A549 (cell line): ENCODE results near the gene MYMK. TPM values are rescaled to one million over a fixed set of nuclear protein-coding genes. Genes with fewer than 3 reads are reported as not detected.
A peak's percentile ranks its signal among the peaks of the same experiment; 100 is the strongest.

Source experiments
- ATAC-seq, 2 experiments: fragments of 200-7000 bp in 1 of 2; fragments of >200 bp in 1 of 2; cut with Nextera tagmentation in 1 of 2; cut with Tn5 transposase in 1 of 2; 3 replicates each; pipeline versions ENCODE4 v1.8.0 to v1.9.1; 2018 to 2020; ENCODE audit warnings: mild to moderate bottlenecking in 1 of 2, moderate library complexity in 1 of 2
- CTCF ChIA-PET: fragments of 300-600 bp; sonication (Branson Sonifier 250); formaldehyde crosslinking; extraction: SDS; loops from one replicate; lab custom pipeline; 2021; ENCODE audit warnings: antibody characterized with exemption, inconsistent platforms; lab: Yijun Ruan, JAX
- POLR2A ChIA-PET: fragments of 350-600 bp; formaldehyde crosslinking; extraction: SDS; loops from one replicate; lab custom pipeline; 2021; ENCODE audit warnings: antibody characterized with exemption, inconsistent platforms; lab: Yijun Ruan, JAX
- DNase-seq, 2 experiments: peaks; one replicate each; pipeline versions ENCODE4 v3.0.0 to v3.0.0-alpha.2; 2011 to 2016; ENCODE audit warnings: low read depth in 1 of 2, low spot score in 1 of 2
- FAIRE-seq: peaks from 2 replicates; lab custom pipeline; 2011; peaks lifted over from hg19 to GRCh38; lab: Jason Lieb, UNC
- H3K27ac ChIP-seq, 2 experiments: fragments of >200 bp; sonication (Bioruptor Twin); formaldehyde crosslinking; 3 replicates each; pipeline ENCODE4 v1.5.1; 2016 to 2017
- H3K4me1 ChIP-seq: fragments of >200 bp; sonication (Bioruptor Twin); formaldehyde crosslinking; 3 replicates; pipeline ENCODE4 v1.6.1; 2016
- H3K4me2 ChIP-seq: fragments of >200 bp; sonication (Bioruptor Twin); formaldehyde crosslinking; 3 replicates; pipeline ENCODE4 v1.6.1; 2016
- H3K4me3 ChIP-seq: fragments of >200 bp; sonication (Bioruptor Twin); formaldehyde crosslinking; 3 replicates; pipeline ENCODE4 v1.5.1; 2016
- H3K9me3 ChIP-seq: fragments of >200 bp; sonication (Bioruptor Twin); formaldehyde crosslinking; 3 replicates; pipeline ENCODE4 v1.6.1; 2016
- CBX8 ChIP-seq: fragments of 200-600 bp; sonication (generic); IDR thresholded peaks from 2 replicates; pipeline ENCODE4 v1.6.1; 2016
- CEBPB ChIP-seq, 2 experiments: fragments of >200 bp in 1 of 2; sonication (Bioruptor Twin) in 1 of 2; formaldehyde crosslinking in 1 of 2; IDR thresholded peaks; 2 replicates each; pipeline ENCODE4 v1.6.1; 2012 to 2016
- EHMT2 ChIP-seq: fragments of 200-600 bp; sonication (generic); IDR thresholded peaks from 2 replicates; pipeline ENCODE4 v1.6.1; 2016; ENCODE audit warnings: antibody characterized with exemption, low read depth, mild to moderate bottlenecking, moderate library complexity
- ESRRA ChIP-seq: fragments of 150-350 bp; IDR thresholded peaks from 2 replicates; pipeline ENCODE4 v1.6.1; 2014; ENCODE audit warnings: mild to moderate bottlenecking, low read length, borderline replicate concordance
- FOSL2 ChIP-seq, 2 experiments: fragments of 450-650 bp in 1 of 2; fragments of >200 bp in 1 of 2; sonication (Bioruptor Twin) in 1 of 2; formaldehyde crosslinking; IDR thresholded peaks; 2 replicates each; pipeline versions ENCODE4 v1.5.0 to v1.6.1; 2016 to 2020; ENCODE audit warnings: mild to moderate bottlenecking in 1 of 2, moderate library complexity in 1 of 2
- GATA3 ChIP-seq: IDR thresholded peaks from 2 replicates; pipeline ENCODE4 v1.6.1; 2012; ENCODE audit warnings: borderline replicate concordance
- HEYL ChIP-seq: fragments of 250-450 bp; sonication (Bioruptor Pico); IDR thresholded peaks from 2 replicates; pipeline ENCODE4 v1.8.0; 2021; ENCODE audit warnings: mild to moderate bottlenecking, moderate library complexity
- JUNB ChIP-seq: fragments of >200 bp; sonication (Bioruptor Twin); formaldehyde crosslinking; IDR thresholded peaks from 2 replicates; pipeline ENCODE4 v1.6.1; 2016
- KDM1A ChIP-seq: fragments of 200-600 bp; sonication (generic); IDR thresholded peaks from 2 replicates; pipeline ENCODE4 v1.6.1; 2016; ENCODE audit warnings: low read depth, mild to moderate bottlenecking
- MAZ ChIP-seq: fragments of 150-350 bp; IDR thresholded peaks from 2 replicates; pipeline ENCODE4 v1.6.1; 2014; ENCODE audit warnings: antibody characterized with exemption, low read depth, low read length, borderline replicate concordance
- MYC ChIP-seq: IDR thresholded peaks from 2 replicates; pipeline ENCODE4 v1.6.1; 2012; ENCODE audit warnings: mild to moderate bottlenecking, inconsistent platforms, low read length, improper control_type of control experiment, borderline replicate concordance
- RNF2 ChIP-seq: fragments of 200-600 bp; sonication (generic); IDR thresholded peaks from 2 replicates; pipeline ENCODE4 v1.6.1; 2016; ENCODE audit warnings: low read depth, mild to moderate bottlenecking, antibody characterized with exemption, moderate library complexity, borderline replicate concordance
- SREBF2 ChIP-seq: fragments of 450-650 bp; IDR thresholded peaks from 2 replicates; pipeline ENCODE4 v1.6.1; 2014; ENCODE audit warnings: mild to moderate bottlenecking, moderate library complexity
- ZC3H11A ChIP-seq: fragments of 450-650 bp; IDR thresholded peaks from 2 replicates; pipeline ENCODE4 v1.6.1; 2014; ENCODE audit warnings: antibody characterized with exemption, mild to moderate bottlenecking
- ZFP36 ChIP-seq: fragments of 450-650 bp; IDR thresholded peaks from 2 replicates; pipeline ENCODE4 v1.6.1; 2014; ENCODE audit warnings: borderline replicate concordance; ENCODE audit not compliant: partially characterized antibody
- ZSCAN20 ChIP-seq: fragments of 250-450 bp; sonication (Bioruptor Pico); IDR thresholded peaks from 2 replicates; pipeline ENCODE4 v1.8.0; 2022; ENCODE audit warnings: mild to moderate bottlenecking, moderate library complexity
- WGBS: methylation state at CpG from one replicate; pipeline ENCODE4 v1.1.6; 2017; ENCODE audit errors: missing lambda C conversion rate; 5-methylcytosine and 5-hydroxymethylcytosine counted together
- polyA plus RNA-seq, 4 experiments: library from polyadenylated mRNA; depleted of rRNA in 3 of 4; stranded (reverse); fragments of >200 nt; fragmentation: RNase III in 1 of 4; extraction: RNeasy Plus Mini Kit Qiagen cat#74134 plus additional on column Dnase treatment in 1 of 4; gene quantifications; 2 replicates in 3 of 4; 3 replicates in 1 of 4; pipeline ENCODE4 v1.2.3, GENCODE V29; 2011 to 2017
- TF ChIP-seq, protein P1 (sequence below): IDR thresholded peaks from 2 replicates; pipeline ENCODE4 v1.6.1; 2012; ENCODE audit warnings: low read depth, borderline replicate concordance
- TF ChIP-seq, protein P2 (sequence below): fragments of 150-350 bp; IDR thresholded peaks from 2 replicates; pipeline ENCODE4 v1.6.1; 2014; ENCODE audit warnings: low read depth, mild to moderate bottlenecking, low read length

The MYMK gene
- polyA plus RNA-seq, 2 of the 4 experiments (the other 2 are of a cell fraction), result not detected

DNA sequence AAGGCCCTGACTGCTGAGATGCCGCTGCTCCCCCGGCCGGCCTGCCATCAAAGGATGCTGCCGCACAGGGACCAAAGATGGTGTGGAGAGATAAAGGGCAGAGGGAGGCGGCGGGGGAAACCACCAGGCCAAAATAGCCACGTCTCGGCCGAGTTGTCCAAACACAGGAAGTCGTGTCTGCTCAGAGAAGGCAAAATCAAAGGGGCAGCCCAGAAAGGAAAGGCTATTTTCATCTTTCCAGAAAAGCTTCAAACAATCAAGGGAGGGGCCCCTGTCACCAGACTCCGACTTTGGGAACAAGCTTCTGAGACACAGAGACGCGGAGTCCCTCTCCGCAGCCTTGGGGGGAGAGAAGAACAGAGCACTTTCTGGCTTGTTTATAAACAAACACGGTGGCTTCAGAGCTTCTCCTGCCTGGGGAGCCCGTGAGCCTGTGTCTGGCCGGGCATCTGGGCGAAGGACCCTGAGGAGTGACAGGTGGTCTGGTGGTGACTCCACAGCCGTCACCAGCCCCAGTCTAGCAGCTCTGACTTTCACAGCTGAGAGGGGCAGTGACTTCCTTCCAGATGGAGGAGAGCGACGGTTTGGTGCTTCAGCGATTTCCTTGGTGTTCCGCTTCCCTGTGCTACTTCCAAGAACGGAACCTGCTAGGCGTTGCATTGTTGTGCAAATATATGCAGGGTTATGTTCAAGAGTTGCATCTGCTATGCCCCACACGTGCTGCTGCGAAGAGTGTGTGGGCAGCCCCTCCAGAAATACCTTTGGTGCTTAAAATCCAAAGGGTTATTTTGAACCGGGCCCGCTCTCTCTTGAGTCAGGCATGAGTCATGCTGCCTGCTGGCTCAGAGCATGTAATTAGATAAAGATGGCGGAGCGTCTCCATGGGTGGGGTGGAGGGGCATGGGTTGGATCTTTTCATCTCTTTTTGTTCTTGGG is 33.7 kb upstream of the MYMK start:
- H3K27ac ChIP-seq, result 0 out of 6 replicates have a peak overlapping the region, but pooled peaks of 1 of the 2 experiments have one; percentile 48
- CTCF ChIA-PET, result interaction anchor here (1.6 kb wide), 1 partner anchor 73 kb away, joined by 3 read pairs; no protein-coding TSS in a partner anchor
- H3K4me1 ChIP-seq, result peaks cover 9% of the 10 kb centered on the region; the same call in 2 of the 3 replicates
- peak in 1 of 2 experiments; percentile 44 for DNase-seq
- peak in 1 of 2 experiments; percentile 59; a peak in 2 of 6 replicates for ATAC-seq
- H3K4me2 ChIP-seq, result no peak overlapping the region
- 58% methylated on average over 31 of the region's 31 CpGs for WGBS
- POLR2A ChIA-PET, result no interaction called here
- FAIRE-seq, result no peak
- H3K9me3 ChIP-seq, result no peaks in the 10 kb centered on the region
- no peak for TF ChIP-seq CEBPB (IDR thresholded peaks at IDR 0.05)
- TF ChIP-seq JUNB, result no peak
- no peak for TF ChIP-seq MAZ
- TF ChIP-seq FOSL2 (IDR thresholded peaks at IDR 0.05), result no peak
- peak; percentile 69 for TF ChIP-seq FOSL2 (CRISPR knock-in tag; IDR thresholded peaks at IDR 0.05)
- no peak for TF ChIP-seq RNF2
- H3K4me3 ChIP-seq, result no peak overlapping the region

DNA sequence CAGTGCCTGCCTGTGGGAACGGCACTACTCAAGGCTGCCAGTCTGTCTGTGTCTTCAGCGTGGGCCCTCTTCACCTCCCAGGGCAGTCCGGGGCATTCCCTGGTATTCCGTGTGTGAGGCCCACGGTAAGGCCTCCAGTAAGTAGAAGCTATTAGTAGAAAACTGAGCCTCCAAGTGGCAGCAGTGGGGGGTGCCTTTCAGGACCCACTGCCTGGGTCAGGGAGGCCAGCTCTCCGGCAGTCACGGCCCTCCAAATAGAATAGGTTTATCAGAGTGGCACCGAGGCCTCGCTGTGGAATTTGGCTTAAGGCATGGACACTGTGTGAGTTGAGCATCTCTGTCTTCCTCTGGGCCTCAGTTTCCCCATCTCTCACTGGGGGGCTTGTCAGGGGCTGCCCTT is 32.8 kb upstream of the MYMK start:
- H3K27ac ChIP-seq, result no peak overlapping the region
- H3K9me3 ChIP-seq, result no peaks in the 10 kb centered on the region
- TF ChIP-seq SREBF2 (no peak), KDM1A (no peak), ZSCAN20 (CRISPR knock-in tag) (no peak), MYC (no peak), ZFP36 (no peak), HEYL (CRISPR knock-in tag) (no peak), ZC3H11A (no peak), ESRRA (no peak), EHMT2 (no peak)
- TF ChIP-seq, protein P1, sequence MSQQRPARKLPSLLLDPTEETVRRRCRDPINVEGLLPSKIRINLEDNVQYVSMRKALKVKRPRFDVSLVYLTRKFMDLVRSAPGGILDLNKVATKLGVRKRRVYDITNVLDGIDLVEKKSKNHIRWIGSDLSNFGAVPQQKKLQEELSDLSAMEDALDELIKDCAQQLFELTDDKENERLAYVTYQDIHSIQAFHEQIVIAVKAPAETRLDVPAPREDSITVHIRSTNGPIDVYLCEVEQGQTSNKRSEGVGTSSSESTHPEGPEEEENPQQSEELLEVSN, result no peak
- TF ChIP-seq, all 56 proteins: peak for 0
- no peak for DNase-seq
- Histone ChIP-seq H3K4me1 (peaks cover 3% of the 10 kb centered on the region; the same call in 1 of the 3 replicates), H3K4me2 (no peak overlapping the region), H3K4me3 (no peak overlapping the region)
- FAIRE-seq, result no peak
- POLR2A ChIA-PET, result no interaction called here
- no peak for ATAC-seq
- CTCF ChIA-PET, result no interaction called here
- WGBS, result 92% methylated on average over 9 of the region's 9 CpGs

DNA sequence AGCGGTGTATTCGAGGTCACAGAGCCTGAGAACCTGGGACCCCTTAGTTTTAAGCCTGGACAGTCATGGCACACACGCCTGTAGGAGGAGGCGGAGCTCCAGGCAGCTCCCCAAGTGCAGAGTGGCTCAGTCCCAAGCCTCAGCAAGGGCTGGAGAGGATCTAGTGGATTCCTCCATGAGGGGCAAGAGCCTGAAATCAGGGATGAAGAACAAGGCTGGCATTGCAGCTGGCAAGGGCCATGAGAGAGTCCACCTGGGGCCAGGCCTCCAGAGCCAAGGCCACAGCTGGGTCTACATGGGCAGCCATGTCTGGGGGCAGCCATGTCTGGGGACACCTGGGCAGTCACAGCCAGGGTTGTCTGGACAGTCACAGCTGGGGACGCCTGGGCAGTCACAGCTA is 31.6 kb upstream of the MYMK start:
- 65% methylated on average over 4 of the region's 5 CpGs for WGBS
- no peak for ATAC-seq

More for the DNA sequence above, 31.6 kb upstream of the MYMK start:
- no peak for TF ChIP-seq GATA3
- TF ChIP-seq CBX8, result no peak
- TF ChIP-seq, protein P2, sequence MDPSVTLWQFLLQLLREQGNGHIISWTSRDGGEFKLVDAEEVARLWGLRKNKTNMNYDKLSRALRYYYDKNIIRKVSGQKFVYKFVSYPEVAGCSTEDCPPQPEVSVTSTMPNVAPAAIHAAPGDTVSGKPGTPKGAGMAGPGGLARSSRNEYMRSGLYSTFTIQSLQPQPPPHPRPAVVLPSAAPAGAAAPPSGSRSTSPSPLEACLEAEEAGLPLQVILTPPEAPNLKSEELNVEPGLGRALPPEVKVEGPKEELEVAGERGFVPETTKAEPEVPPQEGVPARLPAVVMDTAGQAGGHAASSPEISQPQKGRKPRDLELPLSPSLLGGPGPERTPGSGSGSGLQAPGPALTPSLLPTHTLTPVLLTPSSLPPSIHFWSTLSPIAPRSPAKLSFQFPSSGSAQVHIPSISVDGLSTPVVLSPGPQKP, result no peak
- no peak for TF ChIP-seq ZSCAN20 (CRISPR knock-in tag)
- TF ChIP-seq MYC, result no peak
- POLR2A ChIA-PET, result no interaction called here
- DNase-seq, result no peak
- H3K27ac ChIP-seq, result no peak overlapping the region
- no peaks in the 10 kb centered on the region for H3K9me3 ChIP-seq
- H3K4me2 ChIP-seq, result no peak overlapping the region
- CTCF ChIA-PET, result interaction anchor here (0.9 to 1.3 kb wide), 2 partner anchors 12 to 22 kb away, joined by 3 read pairs; partner anchors contain the start of gene ADAMTSL2
- H3K4me1 ChIP-seq, result peaks cover 3% of the 10 kb centered on the region; the same call in 1 of the 3 replicates
- H3K4me3 ChIP-seq, result no peak overlapping the region
- FAIRE-seq, result no peak
